Ureter (tissue), 1 donor: Measurements from ENCODE around the gene ALDH5A1. TPM values are rescaled to one million over a fixed set of nuclear protein-coding genes. Genes with fewer than 3 reads are reported as not detected.
"Not testable (repeated sequence)": the region's sequence is repeated elsewhere in the genome, so short reads cannot be mapped to it uniquely, and the experiment has no call there.

Source experiments
- DNase-seq: peaks from one replicate; pipeline ENCODE4 v3.0.0-alpha.2; 2020; ENCODE audit warnings: low spot score
- total RNA-seq: library from RNA; stranded (reverse); gene quantifications from one replicate; pipeline ENCODE4 v1.2.4, GENCODE V29; 2023
- donor health status: DM: yes; HTN: yes; CAD: no.

Gene ALDH5A1
- total RNA-seq, 1 donor from 2014 or later, result 39.6 TPM

DNA sequence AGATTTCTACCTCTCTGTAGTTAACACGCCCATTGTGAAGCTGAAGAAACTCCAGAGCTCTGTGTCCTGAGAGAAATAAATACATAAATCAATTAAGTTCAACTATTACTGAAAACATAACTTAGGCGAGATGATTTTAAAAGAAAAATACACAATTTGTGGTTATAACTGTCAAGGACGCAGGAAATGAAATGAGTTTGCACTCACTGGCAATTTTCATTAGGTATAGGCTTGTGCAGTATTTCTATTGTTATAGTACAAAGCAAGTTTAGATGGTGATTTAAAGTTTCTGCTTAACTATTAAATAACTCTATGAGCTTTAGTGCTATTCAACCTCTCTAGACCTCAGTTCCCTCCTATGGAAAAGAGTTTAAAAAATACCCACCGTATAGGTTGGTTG is 8.7 kb upstream of the ALDH5A1 start:
- DNase-seq, result no peak

DNA sequence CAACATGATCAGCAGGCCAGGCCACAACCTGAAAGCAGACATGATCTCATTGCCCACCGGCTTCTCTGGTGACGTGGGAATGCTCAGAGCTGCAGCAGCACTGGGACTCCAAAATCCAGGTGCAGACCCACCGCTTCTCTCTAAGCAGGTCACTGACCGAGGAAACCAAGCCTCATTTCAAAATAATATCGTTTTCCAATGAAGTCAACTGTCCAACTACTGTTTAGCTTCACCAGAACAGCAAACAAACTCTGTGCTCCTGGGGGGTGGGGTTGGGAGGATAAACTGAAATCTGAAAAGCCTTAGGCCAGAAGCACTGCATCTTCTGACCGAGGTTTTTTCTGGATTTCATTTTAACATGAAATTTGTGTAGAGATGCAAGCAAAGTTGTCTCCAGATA is 5.3 kb upstream of the ALDH5A1 start, which contains the start of gene GPLD1:
Gene GPLD1 (minus strand): TSS at position 109 of the 400 bp plus-strand sequence. CDS start 67 bp downstream, at position 42.
- DNase-seq, result no peak

DNA sequence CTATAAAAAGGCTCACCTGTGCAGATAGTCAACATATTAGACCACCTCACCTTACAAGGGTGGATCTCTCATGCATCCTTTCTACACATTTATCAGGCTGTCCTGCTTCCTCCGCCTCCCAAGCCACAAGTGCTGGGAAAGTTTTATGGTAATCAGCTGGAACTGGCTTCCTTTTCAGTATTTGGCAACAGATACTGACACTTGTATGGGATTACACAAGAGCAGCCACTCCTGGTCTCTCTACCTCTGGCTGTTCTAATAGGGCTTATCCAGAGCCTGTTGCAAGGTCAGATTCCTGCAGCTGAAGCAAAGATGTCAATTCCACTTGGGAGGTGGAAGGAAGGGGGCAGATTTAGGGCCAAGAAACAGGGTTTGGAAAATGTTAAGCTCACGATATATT is 4.9 kb upstream of the ALDH5A1 start:
- no peak for DNase-seq

DNA sequence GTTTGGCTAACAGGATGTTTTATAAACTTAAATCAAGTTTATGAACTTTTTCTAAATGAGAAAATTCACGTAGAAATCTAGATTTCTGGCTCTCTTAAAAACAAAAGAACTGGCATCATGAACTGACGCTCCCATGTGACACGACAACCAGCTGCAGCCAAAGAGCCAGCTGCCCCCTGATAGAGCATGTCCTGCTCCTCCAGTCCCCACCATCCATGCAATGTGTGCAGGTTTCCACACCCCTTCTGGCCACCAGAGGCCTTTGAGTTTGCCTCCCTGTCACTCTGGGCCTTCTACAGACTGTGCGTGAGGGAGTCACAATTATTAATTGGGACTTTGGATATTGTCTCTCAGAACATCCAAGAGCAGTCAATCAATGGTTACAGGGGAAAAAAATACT is 3.8 kb upstream of the ALDH5A1 start:
- DNase-seq, result no peak

DNA sequence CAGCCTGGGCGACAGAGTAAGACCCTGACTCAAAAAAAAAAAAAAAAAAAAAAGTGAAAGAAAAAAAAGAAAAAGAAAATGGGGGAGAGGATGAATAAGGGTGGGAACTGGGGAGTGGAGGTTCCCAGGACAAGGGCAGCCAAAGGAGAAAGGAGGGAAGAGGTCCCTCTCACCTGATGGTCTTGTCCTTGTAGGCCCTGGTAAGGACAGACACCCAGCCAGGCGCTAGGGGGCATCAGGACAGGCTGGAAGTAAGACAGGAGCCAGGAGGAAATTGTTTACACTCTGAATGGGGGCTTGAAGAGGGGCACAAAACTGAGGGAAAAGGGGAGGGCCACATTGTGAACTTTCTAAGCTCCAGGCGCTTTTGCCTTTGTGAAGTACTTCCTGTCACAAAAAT is 2.3 kb upstream of the ALDH5A1 start:
- DNase-seq, result no peak

DNA sequence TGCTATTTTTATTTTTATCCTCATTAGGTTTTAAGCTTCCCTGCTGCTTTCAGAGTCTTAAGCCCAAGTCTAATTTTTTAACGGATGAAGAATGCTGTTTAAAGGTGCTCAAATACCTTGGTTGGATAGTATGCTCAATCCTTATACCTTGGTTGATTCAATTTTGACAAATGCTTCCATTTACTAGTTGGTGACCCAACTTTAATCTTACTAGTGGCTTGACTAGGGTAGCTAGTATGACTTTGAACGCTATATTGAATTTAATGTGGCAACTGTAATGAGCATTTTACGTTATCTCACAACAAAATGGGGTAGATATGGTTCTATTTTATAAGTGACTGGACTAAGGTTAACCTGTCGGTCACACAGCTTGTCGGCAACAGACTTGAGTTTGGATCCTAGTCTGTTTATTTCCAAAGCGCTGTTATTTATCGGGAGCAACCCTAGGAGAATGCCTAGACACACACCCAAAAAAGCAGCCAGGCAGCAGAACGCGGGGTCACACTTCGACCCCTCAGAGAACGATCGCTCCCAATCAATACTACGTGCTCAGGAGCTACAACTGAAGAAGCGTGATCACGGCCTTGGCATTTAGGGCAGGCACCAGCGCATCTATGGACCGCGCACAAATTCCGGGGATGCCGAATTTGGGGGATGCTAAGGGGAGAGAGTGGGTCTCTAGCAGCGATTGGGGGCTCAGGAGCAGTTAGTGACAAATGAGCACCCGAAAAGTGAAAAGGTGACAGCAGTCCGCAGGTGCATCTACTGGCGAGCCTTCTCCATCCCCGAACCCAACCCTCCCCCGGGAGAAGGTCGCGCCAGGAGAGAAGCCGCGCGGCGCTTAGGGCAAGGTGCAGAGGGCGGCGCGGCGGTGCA is 586 bp upstream of the ALDH5A1 start:
- no peak for DNase-seq

DNA sequence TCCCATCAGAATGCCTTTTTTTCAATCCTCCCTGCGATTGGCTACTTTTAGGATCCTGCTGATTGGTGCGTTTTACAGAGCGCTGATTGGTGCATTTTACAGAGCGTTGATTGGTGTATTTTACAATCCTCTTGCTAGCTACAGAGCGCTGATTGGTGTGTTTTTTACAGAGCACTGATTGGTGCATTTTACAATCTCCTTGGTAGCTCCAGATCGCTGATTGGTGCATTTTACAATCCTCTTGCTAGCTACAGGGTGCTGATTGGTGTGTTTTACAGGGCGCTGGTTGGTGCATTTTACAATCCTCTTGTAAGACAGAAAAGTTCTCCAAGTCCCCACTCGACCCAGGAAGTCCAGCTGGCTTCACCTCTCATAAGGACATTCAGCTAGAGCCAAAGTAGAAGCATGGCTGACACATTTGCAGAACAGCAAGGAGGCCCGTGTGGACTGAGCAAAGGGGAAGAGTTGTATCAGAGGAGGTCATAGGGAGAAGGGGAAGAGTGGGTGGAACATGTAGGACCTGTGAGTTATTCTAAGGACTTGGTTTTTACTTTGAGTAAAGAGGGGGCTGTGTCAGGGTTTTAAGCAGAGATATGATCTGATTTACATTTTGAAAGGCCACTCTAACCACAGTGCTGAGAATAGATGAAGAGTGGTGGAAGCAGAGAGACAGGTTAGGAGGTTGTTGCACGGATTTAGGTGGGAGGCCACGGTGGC is 2.6 kb downstream of the ALDH5A1 start:
- no peak for DNase-seq

DNA sequence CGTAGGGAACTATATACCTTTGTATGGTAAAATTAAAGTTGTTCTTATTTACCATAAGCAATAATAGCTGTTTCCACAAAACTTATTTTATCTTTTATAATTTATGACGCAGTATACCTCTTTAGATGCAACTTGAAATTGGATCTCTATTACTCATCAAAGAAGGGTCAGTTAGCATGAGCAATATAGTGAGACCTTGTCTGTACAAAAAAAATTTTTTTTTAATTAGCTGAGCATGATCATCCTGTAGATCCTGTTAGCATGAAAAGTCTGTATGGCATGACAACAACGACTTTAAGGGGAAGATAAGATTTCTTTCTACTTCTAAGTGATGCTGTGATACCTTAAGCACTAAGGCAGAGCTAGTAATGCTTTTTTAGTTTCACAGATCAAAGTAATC is 5.9 kb downstream of the ALDH5A1 start:
- DNase-seq, result no peak

DNA sequence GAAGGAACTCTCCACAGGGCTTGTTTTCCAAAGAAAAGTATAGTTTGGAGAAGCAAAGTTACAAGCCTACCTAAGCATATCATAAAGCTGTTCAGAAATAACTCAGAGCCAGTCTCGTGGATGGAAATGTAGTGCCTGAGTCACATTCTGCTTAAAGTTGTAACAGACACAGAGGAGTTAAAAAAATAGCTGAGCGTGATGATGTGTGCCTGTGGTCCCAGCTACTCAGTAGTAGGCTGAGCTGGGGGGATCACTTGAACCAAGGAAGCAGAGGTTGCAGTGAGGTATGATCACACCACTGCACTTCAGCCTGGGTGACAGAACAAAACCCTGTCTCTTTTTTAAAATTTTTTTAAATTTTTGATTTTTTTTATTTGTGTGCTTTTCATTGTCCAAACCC is 6.6 kb downstream of the ALDH5A1 start:
- DNase-seq, result no peak

DNA sequence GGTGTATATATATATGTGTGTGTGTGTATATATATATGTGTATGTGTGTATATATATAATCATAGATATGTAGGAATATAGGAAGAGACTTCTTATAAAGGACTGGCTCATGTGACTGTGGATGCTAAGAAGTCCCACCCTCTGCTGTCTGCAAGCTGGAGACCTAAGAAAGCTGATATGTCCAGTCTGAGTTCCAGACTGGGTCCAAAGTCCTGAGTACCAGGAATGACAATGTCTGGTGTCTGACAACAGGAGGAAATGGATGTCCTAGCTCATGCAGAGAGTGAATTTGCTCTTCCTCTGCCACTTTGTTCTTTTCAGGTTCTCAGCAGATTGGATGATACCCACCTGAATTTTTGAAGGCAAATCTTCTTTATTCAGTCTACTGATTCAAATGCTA is 7.1 kb downstream of the ALDH5A1 start:
- DNase-seq, result no peak

DNA sequence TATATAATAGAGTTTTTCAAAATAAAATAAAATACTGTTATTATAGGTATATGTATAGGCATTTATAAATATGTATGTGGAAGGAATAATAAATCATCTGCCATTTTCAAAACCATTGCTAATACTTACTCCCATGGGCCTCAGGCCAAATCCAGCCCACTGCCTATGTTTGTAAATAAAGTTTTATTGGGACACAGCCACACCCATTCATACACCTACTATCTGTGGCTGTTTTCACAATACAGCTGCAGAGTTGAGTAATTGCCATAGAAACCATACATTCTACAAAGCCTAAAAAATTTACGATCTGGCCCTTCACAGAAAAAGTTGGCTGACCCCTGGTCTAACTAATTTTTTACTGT is 9.5 kb downstream of the ALDH5A1 start:
- DNase-seq, result no peak

DNA sequence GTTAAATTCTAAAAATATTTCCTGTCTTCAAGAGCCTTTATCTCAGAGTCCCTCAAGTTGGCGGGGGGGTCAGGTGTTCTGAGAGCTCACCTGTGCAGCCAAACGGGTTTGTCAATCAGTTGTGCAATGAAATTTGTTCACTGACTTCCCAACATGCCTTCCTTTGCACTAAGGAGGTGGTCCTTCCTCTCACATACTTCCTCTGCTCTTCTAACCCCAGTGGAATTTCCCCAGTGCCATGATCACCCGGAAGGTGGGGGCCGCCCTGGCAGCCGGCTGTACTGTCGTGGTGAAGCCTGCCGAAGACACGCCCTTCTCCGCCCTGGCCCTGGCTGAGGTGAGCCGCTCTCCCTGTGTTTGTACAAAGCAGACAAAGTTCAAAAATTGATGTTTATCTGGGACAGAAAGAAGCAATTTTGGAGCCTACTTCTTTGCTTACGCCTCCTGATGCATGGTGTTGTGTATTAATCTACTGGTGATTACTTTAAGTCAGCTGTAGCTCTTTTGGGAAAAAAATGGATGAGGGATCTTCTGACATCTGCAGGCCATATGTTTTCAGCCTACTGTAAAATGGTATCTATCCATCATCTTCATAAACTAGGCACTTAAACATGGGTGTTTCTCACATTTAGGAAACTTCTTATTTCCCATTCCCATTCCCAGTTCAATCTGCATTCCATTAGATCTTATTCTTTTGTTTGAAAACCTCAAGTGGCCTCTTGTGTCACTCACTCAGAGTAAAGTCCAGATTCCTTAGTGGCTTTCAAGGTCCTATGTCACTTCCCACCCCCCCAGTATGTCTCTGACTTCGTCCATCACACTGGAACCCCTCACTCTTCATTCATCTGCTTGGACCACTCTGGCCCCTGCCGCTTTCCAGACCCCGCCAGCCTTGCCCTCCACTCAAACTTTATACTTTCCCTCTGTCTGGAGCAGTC is 10.1 kb downstream of the ALDH5A1 start:
- peak; percentile 77 for DNase-seq

DNA sequence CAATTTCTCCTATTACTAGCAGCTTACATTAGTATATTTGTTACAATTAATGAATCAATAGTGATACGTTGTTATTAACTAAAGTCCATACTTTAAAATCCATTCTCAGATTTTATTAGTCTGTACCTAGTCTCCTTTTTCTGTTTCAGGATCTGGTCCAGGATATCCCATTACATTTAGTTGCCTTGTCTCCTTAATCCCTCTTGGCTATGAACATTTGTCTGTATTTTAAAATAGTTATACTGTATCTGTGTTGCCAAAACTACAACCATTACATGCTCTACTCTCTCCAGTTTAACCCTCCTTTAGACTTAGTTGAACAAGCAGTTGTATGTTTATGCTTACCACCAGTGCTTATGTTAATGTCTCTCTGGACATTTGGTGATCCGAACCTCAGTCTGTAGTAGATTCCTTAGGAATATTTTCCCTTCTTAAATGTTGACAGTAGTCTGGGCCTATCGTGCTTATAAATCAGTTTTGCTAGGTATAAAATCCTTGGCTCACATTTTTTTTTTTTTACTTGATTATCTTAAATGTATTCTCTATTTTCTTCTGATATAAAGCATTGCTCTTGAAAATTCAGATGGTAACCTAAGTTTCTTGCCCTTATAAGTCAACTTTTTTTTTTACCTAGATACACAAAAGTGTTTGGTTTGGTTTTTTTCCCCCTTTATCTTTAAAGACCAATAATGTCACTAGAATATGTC is 12.2 kb downstream of the ALDH5A1 start:
- DNase-seq, result no peak

DNA sequence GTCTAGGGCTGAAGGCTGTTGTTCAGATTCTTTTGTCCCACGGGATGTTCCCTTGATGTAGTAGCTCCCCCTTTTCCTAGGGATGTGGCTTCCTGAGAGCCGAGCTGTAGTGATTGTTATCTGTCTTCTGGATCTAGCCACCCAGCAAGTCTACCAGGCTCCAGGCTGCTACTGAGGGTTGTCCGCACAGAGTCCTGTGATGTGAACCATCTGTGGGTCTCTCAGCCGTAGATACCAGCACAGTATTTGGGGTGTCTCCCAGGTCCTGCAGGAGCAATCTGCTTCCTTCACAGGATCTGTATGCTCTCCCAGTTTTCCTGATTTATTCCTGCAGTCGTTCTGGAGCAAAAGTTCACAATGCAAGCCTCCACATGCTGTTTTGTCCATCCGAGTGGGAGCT is 17.2 kb downstream of the ALDH5A1 start:
- DNase-seq, result not testable (repeated sequence)

DNA sequence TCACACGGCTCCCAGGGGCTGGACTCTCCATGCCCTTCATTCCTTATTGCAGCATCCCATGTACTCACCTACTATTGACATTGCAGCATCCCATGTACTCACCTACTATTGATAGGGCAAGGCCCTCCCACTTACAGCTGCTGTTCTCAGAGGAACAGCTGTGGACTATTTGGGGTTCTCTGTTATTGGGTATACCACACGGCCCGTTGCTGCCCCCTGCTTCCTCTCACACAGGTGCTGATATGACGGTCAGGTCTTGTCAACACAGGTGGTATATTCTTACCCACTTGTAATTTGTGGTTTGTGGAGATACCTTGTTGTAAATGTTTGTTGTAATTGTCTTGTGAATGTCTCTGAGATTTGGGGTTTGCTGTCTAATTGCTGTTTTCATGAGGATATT is 18.8 kb downstream of the ALDH5A1 start:
- DNase-seq, result no peak

DNA sequence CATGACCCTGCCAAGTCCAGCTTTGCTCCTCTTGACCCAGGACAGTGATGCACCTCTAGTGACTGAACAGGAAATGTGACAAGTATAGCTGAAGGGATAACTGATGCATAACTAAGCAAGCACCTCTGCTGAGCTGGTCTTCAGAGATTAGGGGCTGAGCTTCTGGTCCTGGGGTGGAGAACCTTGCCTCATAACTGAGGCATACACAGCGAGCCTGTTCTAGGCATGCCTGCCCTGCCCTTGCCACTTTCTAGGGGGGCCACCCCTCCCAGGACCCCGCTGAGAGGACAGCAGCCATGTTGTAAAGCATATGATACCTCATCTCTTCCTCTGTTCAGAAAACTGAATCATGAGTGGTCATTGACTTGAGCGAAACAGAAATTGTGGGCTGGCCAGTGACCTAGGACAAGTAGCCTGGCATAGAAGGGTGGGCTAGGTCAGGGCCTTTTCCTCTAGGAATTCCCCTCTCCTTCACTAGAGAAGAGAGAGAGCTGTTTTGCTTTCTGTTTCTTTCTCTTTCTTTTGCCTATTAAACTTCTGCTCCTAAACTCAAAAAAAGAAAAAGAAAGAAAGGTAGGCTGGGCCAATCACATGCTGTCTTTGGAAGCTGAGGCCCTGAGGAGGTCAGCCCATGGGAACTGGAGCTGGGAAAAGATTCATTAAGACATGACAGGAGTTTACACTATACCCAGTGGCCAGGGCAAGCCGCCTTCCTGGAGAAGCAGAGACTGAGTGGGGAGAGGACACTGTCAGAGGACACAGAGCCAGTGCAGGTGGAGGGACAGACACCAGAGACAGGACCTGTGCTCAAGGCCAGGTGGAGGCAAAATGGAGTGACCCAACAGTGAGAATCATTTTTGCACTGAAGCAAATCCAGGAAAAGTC is 23.1 kb downstream of the ALDH5A1 start:
- DNase-seq, result no peak

DNA sequence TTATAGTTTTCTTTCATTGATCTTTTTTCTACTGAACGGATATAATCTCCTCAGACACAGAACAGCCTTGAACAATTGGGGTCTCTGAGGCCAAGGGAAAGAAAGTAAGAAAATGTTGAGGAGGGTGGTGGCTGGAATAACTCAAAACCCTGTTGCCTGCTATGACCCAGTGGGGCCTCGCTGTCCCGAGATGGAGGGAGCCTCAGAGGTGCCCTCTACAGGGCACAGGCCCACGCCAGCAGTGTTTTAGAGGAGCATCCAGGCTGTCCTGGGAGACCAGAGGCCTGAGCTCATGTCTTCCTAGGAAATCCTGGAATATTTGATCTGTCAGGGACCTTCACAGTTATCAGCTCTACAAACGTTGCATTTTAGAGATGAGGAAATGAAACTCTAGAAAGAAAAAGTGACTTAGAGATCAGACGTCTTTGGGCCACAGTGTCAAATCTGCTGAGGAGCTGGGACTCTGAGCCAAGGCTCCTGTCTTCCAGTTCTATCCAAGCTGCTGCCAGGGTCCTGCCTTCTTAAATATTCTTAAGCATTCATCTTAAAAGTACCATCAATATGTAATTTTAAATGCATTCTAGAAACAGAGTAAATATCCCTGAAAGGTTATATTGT is 26.3 kb downstream of the ALDH5A1 start:
- DNase-seq, result no peak

DNA sequence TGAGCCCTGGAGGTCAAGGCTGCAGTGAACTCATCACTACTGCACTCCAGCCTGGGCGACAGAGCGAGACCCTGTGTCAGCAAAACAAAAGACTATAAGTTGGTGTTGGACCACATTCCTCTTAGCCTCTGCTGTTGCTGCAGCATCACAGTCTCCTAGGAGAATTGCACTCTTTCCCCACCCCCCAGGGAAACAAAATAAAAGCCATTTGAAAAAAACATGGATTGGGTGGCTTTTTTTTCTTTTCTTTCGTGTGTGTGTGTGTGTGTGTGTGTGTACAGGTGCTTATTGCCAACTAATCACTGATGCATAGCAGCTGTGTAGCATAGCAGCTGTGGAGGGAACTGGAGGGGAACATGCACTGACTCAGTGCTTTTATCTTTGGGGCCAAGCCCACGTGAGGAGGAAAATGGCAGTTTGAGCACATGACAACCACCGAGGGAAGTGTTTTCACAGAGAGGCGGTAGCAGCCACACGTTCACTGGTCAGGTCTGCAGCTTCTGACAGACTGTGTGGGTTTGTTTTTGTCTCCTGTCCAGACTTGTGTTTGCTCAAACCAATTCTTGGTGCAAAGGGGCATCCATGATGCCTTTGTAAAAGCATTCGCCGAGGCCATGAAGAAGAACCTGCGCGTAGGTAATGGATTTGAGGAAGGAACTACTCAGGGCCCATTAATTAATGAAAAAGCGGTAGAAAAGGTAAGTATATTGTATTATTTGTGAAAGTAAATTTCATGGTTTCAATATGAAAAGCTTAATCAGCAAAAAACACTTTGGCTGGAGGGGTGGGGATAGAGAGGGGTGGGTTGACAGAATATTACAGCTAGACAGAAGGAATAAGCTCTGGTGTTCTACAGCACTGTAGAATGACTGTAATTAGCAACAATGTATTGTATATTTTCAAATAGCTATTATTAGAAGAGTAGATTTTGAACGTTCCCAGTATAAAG is 27.7 kb downstream of the ALDH5A1 start:
- no peak for DNase-seq

DNA sequence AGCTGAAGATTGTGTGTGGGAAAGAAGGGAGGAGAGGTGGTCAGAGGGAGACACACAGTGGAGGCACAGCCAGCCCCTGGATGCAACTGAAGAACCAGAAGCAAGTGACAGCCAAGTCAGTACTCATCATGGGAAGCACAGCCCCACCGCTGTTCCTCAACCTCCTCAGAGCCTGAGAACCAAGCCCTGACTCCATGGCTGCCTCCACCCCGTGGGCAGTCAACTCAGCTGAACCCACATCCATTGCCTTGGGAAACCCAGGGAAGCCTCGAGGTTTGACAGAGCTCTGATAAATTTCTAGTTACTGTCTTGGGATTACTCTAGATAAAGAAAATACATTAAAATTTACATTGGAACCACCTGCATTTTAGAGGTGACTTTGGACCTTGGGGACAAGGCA is 29.6 kb downstream of the ALDH5A1 start:
- DNase-seq, result no peak
